HepG2 (cell line): ENCODE measurements around the gene CTNNA3. TPM values are rescaled to one million over a fixed set of nuclear protein-coding genes. Genes with fewer than 3 reads are reported as not detected.

Source experiments
- ATAC-seq: fragments of 200-7000 bp; cut with Tn5 transposase; 3 replicates; pipeline ENCODE4 v1.9.1; 2020; ENCODE audit warnings: mild to moderate bottlenecking, moderate library complexity
- BruUV-seq: library from RNA; stranded (reverse); fragments of 400-500 nt; replicated peaks from 2 replicates; lab custom pipeline; 2021; lab: Mats Ljungman, UMichigan
- CTCF ChIA-PET: fragments of 300-600 bp; formaldehyde crosslinking; extraction: SDS; loops from one replicate; lab custom pipeline; 2021; ENCODE audit warnings: low total read pairs, inconsistent platforms, low intra/inter-chr PET ratio; lab: Yijun Ruan, JAX
- POLR2A ChIA-PET: fragments of 350-600 bp; sonication (Branson Sonifier 250); formaldehyde crosslinking; loops from one replicate; lab custom pipeline; 2020; ENCODE audit warnings: antibody characterized with exemption, inconsistent platforms; lab: Yijun Ruan, JAX
- DNase-seq: peaks from one replicate; pipeline ENCODE4 v3.0.0-alpha.2; 2015; ENCODE audit warnings: low spot score
- FAIRE-seq: peaks from 3 replicates; lab custom pipeline; 2011; peaks lifted over from hg19 to GRCh38; lab: Jason Lieb, UNC
- H2AFZ ChIP-seq: one replicate; pipeline ENCODE4 v1.6.1; 2011; ENCODE audit warnings: low read length, inconsistent platforms
- H3K27ac ChIP-seq: fragments of 300-600 bp; 3 replicates; pipeline ENCODE4 v1.8.0; 2011; ENCODE audit warnings: mixed run types, mild to moderate bottlenecking, mixed read lengths, low read length, inconsistent platforms; ENCODE audit not compliant: insufficient read depth; ENCODE audit errors: extremely low read length
- H3K27me3 ChIP-seq, 2 experiments: fragments of 200-600 bp in 1 of 2; 2 replicates in 1 of 2; 3 replicates in 1 of 2; pipeline versions ENCODE4 v1.6.0 to v1.8.0; 2011; ENCODE audit warnings: low read length in 2 of 2, mild to moderate bottlenecking in 2 of 2, moderate library complexity in 2 of 2, inconsistent platforms in 1 of 2; ENCODE audit not compliant: insufficient read depth in 2 of 2, control insufficient read depth in 1 of 2
- H3K36me3 ChIP-seq, 2 experiments: fragments of 200-600 bp in 1 of 2; replicated peaks in 1 of 2; 2 replicates in 1 of 2; 3 replicates in 1 of 2; pipeline versions ENCODE4 v1.5.1 to v1.8.0; 2011; ENCODE audit warnings: low read length in 2 of 2, inconsistent platforms in 1 of 2; ENCODE audit not compliant: insufficient read depth in 2 of 2, control insufficient read depth in 1 of 2
- H3K4me1 ChIP-seq: 2 replicates; pipeline ENCODE4 v1.5.1; 2012; ENCODE audit warnings: low read length, inconsistent platforms; ENCODE audit not compliant: insufficient read depth
- H3K4me2 ChIP-seq: 2 replicates; pipeline ENCODE4 v1.6.0; 2011; ENCODE audit warnings: low read depth, low read length, inconsistent platforms
- H3K4me3 ChIP-seq, 3 experiments: fragments of 200-600 bp in 1 of 3; sonication (generic), shearing (Covaris generic) in 1 of 3; replicated peaks in 1 of 3; 2 replicates each; pipeline ENCODE4 v1.5.1; 2011 to 2016; ENCODE audit warnings: low read length in 3 of 3, inconsistent platforms in 2 of 3, low read depth in 2 of 3, mild to moderate bottlenecking in 2 of 3, control low read depth in 1 of 3, mixed read lengths in 1 of 3; ENCODE audit not compliant: insufficient read depth in 1 of 3
- H3K79me2 ChIP-seq: one replicate; pipeline ENCODE4 v1.6.1; 2011; ENCODE audit warnings: low read length, inconsistent platforms; ENCODE audit not compliant: insufficient read depth
- H3K9ac ChIP-seq: 2 replicates; pipeline ENCODE4 v1.6.0; 2011; ENCODE audit warnings: mild to moderate bottlenecking, low read depth, low read length, inconsistent platforms; ENCODE audit not compliant: insufficient read depth
- H3K9me3 ChIP-seq: 2 replicates; pipeline ENCODE4 v1.5.1; 2012; ENCODE audit warnings: mild to moderate bottlenecking, low read length
- H4K20me1 ChIP-seq: 2 replicates; pipeline ENCODE4 v1.6.0; 2011; ENCODE audit warnings: inconsistent platforms, mild to moderate bottlenecking, low read length, moderate library complexity; ENCODE audit not compliant: insufficient read depth
- CBX2 ChIP-seq, 2 experiments: fragments of 200-600 bp in 1 of 2; sonication (generic); formaldehyde crosslinking in 1 of 2; IDR thresholded peaks; 2 replicates each; pipeline versions ENCODE4 v1.7.0 to v1.8.1; 2018 to 2022; ENCODE audit warnings: low read depth in 2 of 2, low read length in 1 of 2, mild to moderate bottlenecking in 1 of 2, missing genetic modification reagents in 1 of 2
- GATAD2A ChIP-seq: IDR thresholded peaks from 2 replicates; pipeline ENCODE4 v1.6.1; 2016
- GFI1 ChIP-seq: sonication (generic); formaldehyde crosslinking; IDR thresholded peaks from 2 replicates; pipeline ENCODE4 v1.5.0; 2020; ENCODE audit warnings: missing genetic modification reagents, mild to moderate bottlenecking, borderline replicate concordance
- MIER3 ChIP-seq: IDR thresholded peaks from 2 replicates; pipeline ENCODE4 v1.6.1; 2016; ENCODE audit warnings: missing compliant biosample characterization, borderline replicate concordance
- REXO4 ChIP-seq: sonication (generic); formaldehyde crosslinking; IDR thresholded peaks from 2 replicates; pipeline ENCODE4 v1.8.0; 2022; ENCODE audit warnings: missing genetic modification reagents, mild to moderate bottlenecking, borderline replicate concordance
- SRSF9 ChIP-seq: fragments of 200-400 bp; formaldehyde crosslinking; IDR thresholded peaks from 2 replicates; pipeline ENCODE4 v1.6.1; 2018; ENCODE audit warnings: borderline replicate concordance, mild to moderate bottlenecking, low read depth, low read length; ENCODE audit not compliant: insufficient read depth, poor library complexity, severe bottlenecking
- ZNF326 ChIP-seq: sonication (generic); formaldehyde crosslinking; IDR thresholded peaks from 2 replicates; pipeline ENCODE4 v1.4.0; 2020; ENCODE audit warnings: missing genetic modification reagents, borderline replicate concordance
- ZNF781 ChIP-seq: sonication (generic); formaldehyde crosslinking; IDR thresholded peaks from 2 replicates; pipeline ENCODE4 v1.5.1; 2020; ENCODE audit warnings: borderline replicate concordance, mild to moderate bottlenecking, missing genetic modification reagents; ENCODE audit errors: not compliant biosample characterization
- ZSCAN9 ChIP-seq: IDR thresholded peaks from 2 replicates; pipeline ENCODE4 v1.6.1; 2016; ENCODE audit warnings: borderline replicate concordance
- in situ Hi-C: cut with HindIII; loops from 2 replicates; pipeline ENCODE4 v1.10.0; 2017; ENCODE audit warnings: low pct_unique_long_range_greater_than_20kb; ENCODE audit not compliant: extremely low pct_ligation_motif_present
- intact Hi-C: fragments of 100-400 bp; cut with micrococcal nuclease; formaldehyde crosslinking; loops from one replicate; pipeline ENCODE4 v1.10.0; 2022; ENCODE audit not compliant: unreplicated experiment
- polyA plus RNA-seq, 8 experiments: library from polyadenylated mRNA; depleted of rRNA in 3 of 8; stranded (reverse) in 7 of 8; unstranded in 1 of 8; fragments of >200 nt; fragmentation: Illumina TruSeq in 4 of 8; extraction: Trizol in 4 of 8; gene quantifications; 2 replicates each; pipeline versions ENCODE4 v1.2.1 to v1.2.3, GENCODE V29; 2011 to 2016; ENCODE audit warnings: low read depth in 4 of 8, missing spikeins in 1 of 8, mixed read lengths in 1 of 8; ENCODE audit not compliant: insufficient read depth in 1 of 8
- total RNA-seq, 5 experiments: library from RNA; depleted of rRNA; stranded (reverse); fragments of >200 nt; fragmentation: Illumina TruSeq; extraction: Trizol; gene quantifications; 2 replicates each; pipeline ENCODE4 v1.2.3, GENCODE V29; 2016; ENCODE audit warnings: low read depth in 1 of 5
- TF ChIP-seq, protein P1 (sequence below): sonication (generic); formaldehyde crosslinking; IDR thresholded peaks from 2 replicates; pipeline ENCODE4 v1.9.0; 2021; ENCODE audit warnings: missing genetic modification reagents, borderline replicate concordance
- TF ChIP-seq, protein P2 (sequence below): IDR thresholded peaks from 2 replicates; pipeline ENCODE4 v1.6.1; 2016; ENCODE audit warnings: control low read depth
- TF ChIP-seq, protein P3 (sequence below): sonication (generic); formaldehyde crosslinking; IDR thresholded peaks from 2 replicates; pipeline ENCODE4 v1.4.0; 2020; ENCODE audit warnings: missing genetic modification reagents
- TF ChIP-seq, protein P4 (sequence below): sonication (generic); formaldehyde crosslinking; IDR thresholded peaks from 2 replicates; pipeline ENCODE4 v1.5.0; 2020; ENCODE audit warnings: mild to moderate bottlenecking, low read depth, missing genetic modification reagents, borderline replicate concordance

CTNNA3 gene
- total and polyA plus RNA-seq, 2 of the 13 experiments (the other 11 are each of a cell fraction or from before 2014, with no cell fraction given): not detected

DNA sequence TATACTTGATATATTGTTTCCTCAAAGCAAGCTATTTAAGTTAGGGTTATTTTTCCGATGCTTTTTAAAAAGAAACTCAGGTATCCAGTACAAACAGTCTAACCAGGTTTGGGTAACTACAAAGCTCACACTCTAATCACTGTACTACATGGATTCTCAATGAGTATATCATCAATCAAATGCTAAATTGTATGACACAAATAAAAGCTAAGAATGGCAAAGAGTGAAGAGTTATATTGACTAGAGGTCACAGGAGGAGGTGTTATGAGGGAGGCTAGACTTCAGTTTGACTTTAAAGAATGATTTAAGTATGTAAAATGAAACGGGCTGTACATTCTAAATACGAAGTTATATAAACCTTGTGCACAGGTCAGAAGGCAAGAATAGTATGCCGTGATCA is 178.0 kb downstream of the CTNNA3 start (continued):
- TF ChIP-seq REXO4 (CRISPR knock-in tag) (no peak), SRSF9 (no peak), GATAD2A (CRISPR knock-in tag) (no peak), ZNF781 (CRISPR knock-in tag) (no peak), CBX2 (IDR thresholded peaks at IDR 0.05; ENCODE audit: low read depth, low read length) (no peak), CBX2 (CRISPR knock-in tag; IDR thresholded peaks at IDR 0.05; ENCODE audit: low read depth) (no peak), GFI1 (CRISPR knock-in tag) (no peak)
- TF ChIP-seq, protein P1, sequence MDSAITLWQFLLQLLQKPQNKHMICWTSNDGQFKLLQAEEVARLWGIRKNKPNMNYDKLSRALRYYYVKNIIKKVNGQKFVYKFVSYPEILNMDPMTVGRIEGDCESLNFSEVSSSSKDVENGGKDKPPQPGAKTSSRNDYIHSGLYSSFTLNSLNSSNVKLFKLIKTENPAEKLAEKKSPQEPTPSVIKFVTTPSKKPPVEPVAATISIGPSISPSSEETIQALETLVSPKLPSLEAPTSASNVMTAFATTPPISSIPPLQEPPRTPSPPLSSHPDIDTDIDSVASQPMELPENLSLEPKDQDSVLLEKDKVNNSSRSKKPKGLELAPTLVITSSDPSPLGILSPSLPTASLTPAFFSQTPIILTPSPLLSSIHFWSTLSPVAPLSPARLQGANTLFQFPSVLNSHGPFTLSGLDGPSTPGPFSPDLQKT (CRISPR knock-in tag): no peak
- TF ChIP-seq, protein P2, sequence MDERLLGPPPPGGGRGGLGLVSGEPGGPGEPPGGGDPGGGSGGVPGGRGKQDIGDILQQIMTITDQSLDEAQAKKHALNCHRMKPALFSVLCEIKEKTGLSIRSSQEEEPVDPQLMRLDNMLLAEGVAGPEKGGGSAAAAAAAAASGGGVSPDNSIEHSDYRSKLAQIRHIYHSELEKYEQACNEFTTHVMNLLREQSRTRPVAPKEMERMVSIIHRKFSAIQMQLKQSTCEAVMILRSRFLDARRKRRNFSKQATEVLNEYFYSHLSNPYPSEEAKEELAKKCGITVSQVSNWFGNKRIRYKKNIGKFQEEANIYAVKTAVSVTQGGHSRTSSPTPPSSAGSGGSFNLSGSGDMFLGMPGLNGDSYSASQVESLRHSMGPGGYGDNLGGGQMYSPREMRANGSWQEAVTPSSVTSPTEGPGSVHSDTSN (CRISPR knock-in tag): no peak

DNA sequence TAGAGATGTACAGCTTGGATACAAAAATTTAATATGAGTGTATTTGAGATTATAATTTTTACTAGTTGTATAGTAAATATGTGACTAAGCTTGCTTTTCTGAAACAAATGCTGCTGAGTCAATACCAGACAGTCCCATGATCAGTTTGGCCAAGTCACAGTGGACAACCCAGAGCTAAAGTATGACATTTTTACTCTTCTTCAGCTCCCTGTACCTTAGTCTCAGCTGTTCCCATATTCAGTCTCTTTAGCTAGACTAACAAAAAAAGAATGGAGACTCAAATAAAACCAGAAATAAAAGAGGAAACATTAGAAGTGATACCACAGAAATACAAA is 189.3 kb downstream of the CTNNA3 start:
- no peaks in the 10 kb centered on the region for H4K20me1 ChIP-seq
- intact Hi-C loops (no loop called here), in situ Hi-C loops (no loop called here)
- H3K4me2 ChIP-seq: no peak overlapping the region
- CTCF ChIA-PET: no interaction called here
- no peak overlapping the region for H3K9ac ChIP-seq
- no peaks in the 10 kb centered on the region for H3K4me1 ChIP-seq
- H3K36me3 ChIP-seq: no peaks in the 10 kb centered on the region
- no peak for DNase-seq
- no peak for ATAC-seq
- no peaks in the 10 kb centered on the region for H3K9me3 ChIP-seq
- no peaks in the 10 kb centered on the region for H3K79me2 ChIP-seq
- FAIRE-seq: no peak
- H2AFZ ChIP-seq: no peak overlapping the region
- POLR2A ChIA-PET: no interaction called here
- no TSS peak for BruUV-seq
- H3K27me3 ChIP-seq: no peaks in the 10 kb centered on the region
- H3K4me3 ChIP-seq: no peak overlapping the region
- no peak overlapping the region for H3K27ac ChIP-seq
- no peak for TF ChIP-seq MIER3 (CRISPR knock-in tag)
- TF ChIP-seq, protein P3, sequence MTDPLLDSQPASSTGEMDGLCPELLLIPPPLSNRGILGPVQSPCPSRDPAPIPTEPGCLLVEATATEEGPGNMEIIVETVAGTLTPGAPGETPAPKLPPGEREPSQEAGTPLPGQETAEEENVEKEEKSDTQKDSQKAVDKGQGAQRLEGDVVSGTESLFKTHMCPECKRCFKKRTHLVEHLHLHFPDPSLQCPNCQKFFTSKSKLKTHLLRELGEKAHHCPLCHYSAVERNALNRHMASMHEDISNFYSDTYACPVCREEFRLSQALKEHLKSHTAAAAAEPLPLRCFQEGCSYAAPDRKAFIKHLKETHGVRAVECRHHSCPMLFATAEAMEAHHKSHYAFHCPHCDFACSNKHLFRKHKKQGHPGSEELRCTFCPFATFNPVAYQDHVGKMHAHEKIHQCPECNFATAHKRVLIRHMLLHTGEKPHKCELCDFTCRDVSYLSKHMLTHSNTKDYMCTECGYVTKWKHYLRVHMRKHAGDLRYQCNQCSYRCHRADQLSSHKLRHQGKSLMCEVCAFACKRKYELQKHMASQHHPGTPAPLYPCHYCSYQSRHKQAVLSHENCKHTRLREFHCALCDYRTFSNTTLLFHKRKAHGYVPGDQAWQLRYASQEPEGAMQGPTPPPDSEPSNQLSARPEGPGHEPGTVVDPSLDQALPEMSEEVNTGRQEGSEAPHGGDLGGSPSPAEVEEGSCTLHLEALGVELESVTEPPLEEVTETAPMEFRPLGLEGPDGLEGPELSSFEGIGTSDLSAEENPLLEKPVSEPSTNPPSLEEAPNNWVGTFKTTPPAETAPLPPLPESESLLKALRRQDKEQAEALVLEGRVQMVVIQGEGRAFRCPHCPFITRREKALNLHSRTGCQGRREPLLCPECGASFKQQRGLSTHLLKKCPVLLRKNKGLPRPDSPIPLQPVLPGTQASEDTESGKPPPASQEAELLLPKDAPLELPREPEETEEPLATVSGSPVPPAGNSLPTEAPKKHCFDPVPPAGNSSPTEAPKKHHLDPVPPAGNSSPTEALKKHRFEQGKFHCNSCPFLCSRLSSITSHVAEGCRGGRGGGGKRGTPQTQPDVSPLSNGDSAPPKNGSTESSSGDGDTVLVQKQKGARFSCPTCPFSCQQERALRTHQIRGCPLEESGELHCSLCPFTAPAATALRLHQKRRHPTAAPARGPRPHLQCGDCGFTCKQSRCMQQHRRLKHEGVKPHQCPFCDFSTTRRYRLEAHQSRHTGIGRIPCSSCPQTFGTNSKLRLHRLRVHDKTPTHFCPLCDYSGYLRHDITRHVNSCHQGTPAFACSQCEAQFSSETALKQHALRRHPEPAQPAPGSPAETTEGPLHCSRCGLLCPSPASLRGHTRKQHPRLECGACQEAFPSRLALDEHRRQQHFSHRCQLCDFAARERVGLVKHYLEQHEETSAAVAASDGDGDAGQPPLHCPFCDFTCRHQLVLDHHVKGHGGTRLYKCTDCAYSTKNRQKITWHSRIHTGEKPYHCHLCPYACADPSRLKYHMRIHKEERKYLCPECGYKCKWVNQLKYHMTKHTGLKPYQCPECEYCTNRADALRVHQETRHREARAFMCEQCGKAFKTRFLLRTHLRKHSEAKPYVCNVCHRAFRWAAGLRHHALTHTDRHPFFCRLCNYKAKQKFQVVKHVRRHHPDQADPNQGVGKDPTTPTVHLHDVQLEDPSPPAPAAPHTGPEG (CRISPR knock-in tag): no peak
- TF ChIP-seq ZNF326: no peak
- TF ChIP-seq, protein P4, sequence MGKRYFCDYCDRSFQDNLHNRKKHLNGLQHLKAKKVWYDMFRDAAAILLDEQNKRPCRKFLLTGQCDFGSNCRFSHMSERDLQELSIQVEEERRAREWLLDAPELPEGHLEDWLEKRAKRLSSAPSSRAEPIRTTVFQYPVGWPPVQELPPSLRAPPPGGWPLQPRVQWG: no peak
- no peak for TF ChIP-seq ZSCAN9 (CRISPR knock-in tag)
